ENCODE data around the gene PRDX3.
"Not testable (repeated sequence)": the region's sequence is repeated elsewhere in the genome, so short reads cannot be mapped to it uniquely, and the experiment has no call there.

The PRDX3 gene

DNA sequence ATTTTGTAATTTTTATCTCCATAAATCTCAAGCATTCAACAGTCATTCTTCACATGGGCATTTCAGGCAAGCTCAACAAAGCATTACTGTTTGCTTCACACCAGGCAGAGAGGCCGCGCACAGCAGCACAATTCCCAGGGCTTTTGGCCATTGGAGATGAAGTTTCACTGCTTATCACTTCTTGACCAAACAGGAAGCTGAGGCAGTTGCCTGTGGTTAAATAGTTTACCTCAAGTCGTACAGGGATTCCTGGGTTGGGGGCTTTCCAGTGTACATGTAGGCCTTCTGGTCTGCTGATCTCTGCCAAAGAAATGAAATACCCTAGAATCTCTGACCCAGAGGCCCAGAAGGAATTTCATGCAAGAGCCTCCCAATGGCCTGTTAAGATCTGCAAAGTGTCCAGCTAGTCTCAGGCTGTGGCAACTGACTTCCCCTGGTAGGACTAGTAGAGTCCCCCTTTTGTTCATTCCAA is 11.2 kb upstream of the PRDX3 start:
- no peak for TF ChIP-seq GLIS3 (CRISPR knock-in tag; IDR thresholded peaks at IDR 0.05)
- peak; percentile 40 for ATAC-seq

DNA sequence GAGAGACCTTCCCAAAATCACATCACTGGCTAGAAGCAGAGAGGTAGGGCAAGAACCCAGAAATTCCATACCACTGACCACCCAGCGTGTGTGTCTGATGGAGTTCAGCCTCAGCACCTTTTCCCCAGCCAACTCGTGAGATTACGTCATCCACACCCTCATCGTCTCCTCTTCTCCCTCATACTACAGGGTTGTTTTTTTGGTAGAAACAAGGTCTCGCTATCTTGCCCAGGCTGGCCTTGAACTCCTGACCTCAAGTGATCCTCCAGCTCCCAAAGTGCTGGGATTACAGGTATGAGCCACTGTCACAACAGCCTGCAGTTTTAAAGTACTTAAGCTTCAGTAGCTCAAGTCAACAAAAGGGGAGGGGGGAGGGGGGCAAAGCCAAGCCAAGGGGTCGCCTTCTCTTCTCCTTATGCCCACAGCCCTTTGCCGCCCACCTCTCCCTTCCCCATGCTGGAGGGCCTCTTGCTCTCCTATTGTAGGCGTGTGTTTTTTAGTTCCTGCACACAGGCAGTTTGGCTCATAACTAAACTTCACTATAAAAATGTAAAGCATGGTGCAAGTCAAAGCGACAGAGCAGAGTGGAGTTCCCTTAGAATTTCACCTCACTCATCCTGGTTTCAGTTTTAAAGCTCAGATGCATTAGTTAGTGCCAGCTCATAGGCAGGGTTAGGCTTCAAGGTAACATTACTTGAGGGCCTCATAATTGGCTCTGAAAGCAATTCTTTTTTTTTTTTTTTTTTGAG is 5.2 kb upstream of the PRDX3 start:
- ATAC-seq = no peak
- no peak for TF ChIP-seq OSR1 (CRISPR knock-in tag; IDR thresholded peaks at IDR 0.05)
- no peak for TF ChIP-seq BACH2 (CRISPR knock-in tag; IDR thresholded peaks at IDR 0.05; ENCODE audit: borderline replicate concordance)
- TF ChIP-seq ZFP3 (CRISPR knock-in tag; IDR thresholded peaks at IDR 0.05) = no peak
- no peak for TF ChIP-seq CSDC2 (CRISPR knock-in tag; IDR thresholded peaks at IDR 0.05)
- TF ChIP-seq ESRRG (CRISPR knock-in tag; IDR thresholded peaks at IDR 0.05) = no peak
- TF ChIP-seq TOX (CRISPR knock-in tag; IDR thresholded peaks at IDR 0.05; ENCODE audit: borderline replicate concordance) = no peak
- TF ChIP-seq GLIS3 (CRISPR knock-in tag; IDR thresholded peaks at IDR 0.05) = no peak
- TF ChIP-seq ZC3H10 (CRISPR knock-in tag; IDR thresholded peaks at IDR 0.05) = no peak
- TF ChIP-seq PPARA (CRISPR knock-in tag; IDR thresholded peaks at IDR 0.05; ENCODE audit: borderline replicate concordance) = no peak
- TF ChIP-seq, protein P1, sequence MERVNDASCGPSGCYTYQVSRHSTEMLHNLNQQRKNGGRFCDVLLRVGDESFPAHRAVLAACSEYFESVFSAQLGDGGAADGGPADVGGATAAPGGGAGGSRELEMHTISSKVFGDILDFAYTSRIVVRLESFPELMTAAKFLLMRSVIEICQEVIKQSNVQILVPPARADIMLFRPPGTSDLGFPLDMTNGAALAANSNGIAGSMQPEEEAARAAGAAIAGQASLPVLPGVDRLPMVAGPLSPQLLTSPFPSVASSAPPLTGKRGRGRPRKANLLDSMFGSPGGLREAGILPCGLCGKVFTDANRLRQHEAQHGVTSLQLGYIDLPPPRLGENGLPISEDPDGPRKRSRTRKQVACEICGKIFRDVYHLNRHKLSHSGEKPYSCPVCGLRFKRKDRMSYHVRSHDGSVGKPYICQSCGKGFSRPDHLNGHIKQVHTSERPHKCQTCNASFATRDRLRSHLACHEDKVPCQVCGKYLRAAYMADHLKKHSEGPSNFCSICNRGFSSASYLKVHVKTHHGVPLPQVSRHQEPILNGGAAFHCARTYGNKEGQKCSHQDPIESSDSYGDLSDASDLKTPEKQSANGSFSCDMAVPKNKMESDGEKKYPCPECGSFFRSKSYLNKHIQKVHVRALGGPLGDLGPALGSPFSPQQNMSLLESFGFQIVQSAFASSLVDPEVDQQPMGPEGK (CRISPR knock-in tag; IDR thresholded peaks at IDR 0.05; ENCODE audit: borderline replicate concordance) = no peak
- no peak for TF ChIP-seq ZNF8 (CRISPR knock-in tag; IDR thresholded peaks at IDR 0.05)
- TF ChIP-seq ARNTL (CRISPR knock-in tag; IDR thresholded peaks at IDR 0.05; ENCODE audit: borderline replicate concordance, low read depth) = no peak
- TF ChIP-seq TCF4 (CRISPR knock-in tag; IDR thresholded peaks at IDR 0.05; ENCODE audit: borderline replicate concordance) = no peak
- TF ChIP-seq RARB (CRISPR knock-in tag; IDR thresholded peaks at IDR 0.05) = no peak
- no peak for TF ChIP-seq ZFP30 (CRISPR knock-in tag; IDR thresholded peaks at IDR 0.05)
- no peak for TF ChIP-seq ISL1 (CRISPR knock-in tag; IDR thresholded peaks at IDR 0.05)
- TF ChIP-seq, protein P2, sequence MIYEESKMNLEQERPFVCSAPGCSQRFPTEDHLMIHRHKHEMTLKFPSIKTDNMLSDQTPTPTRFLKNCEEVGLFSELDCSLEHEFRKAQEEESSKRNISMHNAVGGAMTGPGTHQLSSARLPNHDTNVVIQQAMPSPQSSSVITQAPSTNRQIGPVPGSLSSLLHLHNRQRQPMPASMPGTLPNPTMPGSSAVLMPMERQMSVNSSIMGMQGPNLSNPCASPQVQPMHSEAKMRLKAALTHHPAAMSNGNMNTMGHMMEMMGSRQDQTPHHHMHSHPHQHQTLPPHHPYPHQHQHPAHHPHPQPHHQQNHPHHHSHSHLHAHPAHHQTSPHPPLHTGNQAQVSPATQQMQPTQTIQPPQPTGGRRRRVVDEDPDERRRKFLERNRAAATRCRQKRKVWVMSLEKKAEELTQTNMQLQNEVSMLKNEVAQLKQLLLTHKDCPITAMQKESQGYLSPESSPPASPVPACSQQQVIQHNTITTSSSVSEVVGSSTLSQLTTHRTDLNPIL (CRISPR knock-in tag; IDR thresholded peaks at IDR 0.05; ENCODE audit: low read depth) = no peak
- TF ChIP-seq, protein P3, sequence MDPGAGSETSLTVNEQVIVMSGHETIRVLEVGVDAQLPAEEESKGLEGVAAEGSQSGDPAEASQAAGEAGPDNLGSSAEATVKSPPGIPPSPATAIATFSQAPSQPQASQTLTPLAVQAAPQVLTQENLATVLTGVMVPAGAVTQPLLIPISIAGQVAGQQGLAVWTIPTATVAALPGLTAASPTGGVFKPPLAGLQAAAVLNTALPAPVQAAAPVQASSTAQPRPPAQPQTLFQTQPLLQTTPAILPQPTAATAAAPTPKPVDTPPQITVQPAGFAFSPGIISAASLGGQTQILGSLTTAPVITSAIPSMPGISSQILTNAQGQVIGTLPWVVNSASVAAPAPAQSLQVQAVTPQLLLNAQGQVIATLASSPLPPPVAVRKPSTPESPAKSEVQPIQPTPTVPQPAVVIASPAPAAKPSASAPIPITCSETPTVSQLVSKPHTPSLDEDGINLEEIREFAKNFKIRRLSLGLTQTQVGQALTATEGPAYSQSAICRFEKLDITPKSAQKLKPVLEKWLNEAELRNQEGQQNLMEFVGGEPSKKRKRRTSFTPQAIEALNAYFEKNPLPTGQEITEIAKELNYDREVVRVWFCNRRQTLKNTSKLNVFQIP (CRISPR knock-in tag; IDR thresholded peaks at IDR 0.05; ENCODE audit: borderline replicate concordance, low read depth) = no peak

- not testable (repeated sequence) for ATAC-seq
Measured at GRCh38 chr10:119180850-119181400, 2.3 kb upstream of the PRDX3 start.

- ATAC-seq = peak; percentile 43
- TF ChIP-seq CSDC2 (CRISPR knock-in tag; IDR thresholded peaks at IDR 0.05) (no peak), OSR1 (CRISPR knock-in tag; IDR thresholded peaks at IDR 0.05) (no peak), TCF4 (CRISPR knock-in tag; IDR thresholded peaks at IDR 0.05; ENCODE audit: borderline replicate concordance) (no peak), ZNF565 (CRISPR knock-in tag; conservative IDR thresholded peaks at IDR 0.05; ENCODE audit: low read depth) (no peak), GLIS3 (CRISPR knock-in tag; IDR thresholded peaks at IDR 0.05) (no peak), ZNF70 (CRISPR knock-in tag; IDR thresholded peaks at IDR 0.05) (no peak), ZFP3 (CRISPR knock-in tag; IDR thresholded peaks at IDR 0.05) (no peak), SNAI2 (CRISPR knock-in tag; IDR thresholded peaks at IDR 0.05) (no peak), ISL1 (CRISPR knock-in tag; IDR thresholded peaks at IDR 0.05) (no peak), ESRRG (CRISPR knock-in tag; IDR thresholded peaks at IDR 0.05) (no peak), ZNF8 (CRISPR knock-in tag; IDR thresholded peaks at IDR 0.05) (no peak)
- TF ChIP-seq, protein P2 (CRISPR knock-in tag; IDR thresholded peaks at IDR 0.05; ENCODE audit: low read depth) = no peak
- TF ChIP-seq, protein P1 (CRISPR knock-in tag; IDR thresholded peaks at IDR 0.05; ENCODE audit: borderline replicate concordance) = no peak
- TF ChIP-seq, protein P4, sequence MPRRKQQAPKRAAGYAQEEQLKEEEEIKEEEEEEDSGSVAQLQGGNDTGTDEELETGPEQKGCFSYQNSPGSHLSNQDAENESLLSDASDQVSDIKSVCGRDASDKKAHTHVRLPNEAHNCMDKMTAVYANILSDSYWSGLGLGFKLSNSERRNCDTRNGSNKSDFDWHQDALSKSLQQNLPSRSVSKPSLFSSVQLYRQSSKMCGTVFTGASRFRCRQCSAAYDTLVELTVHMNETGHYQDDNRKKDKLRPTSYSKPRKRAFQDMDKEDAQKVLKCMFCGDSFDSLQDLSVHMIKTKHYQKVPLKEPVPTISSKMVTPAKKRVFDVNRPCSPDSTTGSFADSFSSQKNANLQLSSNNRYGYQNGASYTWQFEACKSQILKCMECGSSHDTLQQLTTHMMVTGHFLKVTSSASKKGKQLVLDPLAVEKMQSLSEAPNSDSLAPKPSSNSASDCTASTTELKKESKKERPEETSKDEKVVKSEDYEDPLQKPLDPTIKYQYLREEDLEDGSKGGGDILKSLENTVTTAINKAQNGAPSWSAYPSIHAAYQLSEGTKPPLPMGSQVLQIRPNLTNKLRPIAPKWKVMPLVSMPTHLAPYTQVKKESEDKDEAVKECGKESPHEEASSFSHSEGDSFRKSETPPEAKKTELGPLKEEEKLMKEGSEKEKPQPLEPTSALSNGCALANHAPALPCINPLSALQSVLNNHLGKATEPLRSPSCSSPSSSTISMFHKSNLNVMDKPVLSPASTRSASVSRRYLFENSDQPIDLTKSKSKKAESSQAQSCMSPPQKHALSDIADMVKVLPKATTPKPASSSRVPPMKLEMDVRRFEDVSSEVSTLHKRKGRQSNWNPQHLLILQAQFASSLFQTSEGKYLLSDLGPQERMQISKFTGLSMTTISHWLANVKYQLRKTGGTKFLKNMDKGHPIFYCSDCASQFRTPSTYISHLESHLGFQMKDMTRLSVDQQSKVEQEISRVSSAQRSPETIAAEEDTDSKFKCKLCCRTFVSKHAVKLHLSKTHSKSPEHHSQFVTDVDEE (CRISPR knock-in tag; IDR thresholded peaks at IDR 0.05) = no peak
Measured at GRCh38 chr10:119177708-119178371, 772 bp downstream of the PRDX3 start.

All from SK-N-SH treated with all-trans-retinoic acid at 6 μM for 48 hours (cell line).